KOPT-K1 (cell line): ENCODE measurements around the gene PLEKHH1.
"Not testable (repeated sequence)": the region's sequence is repeated elsewhere in the genome, so short reads cannot be mapped to it uniquely, and the experiment has no call there.

ENCODE experiments used
- H3K27ac ChIP-seq: fragments of 200-600 bp; sonication (generic); 2 replicates; pipeline ENCODE4 v1.5.1; 2016; ENCODE audit warnings: antibody characterized with exemption, mild to moderate bottlenecking, low read depth, low read length; ENCODE audit not compliant: poor library complexity, severe bottlenecking
- H3K36me3 ChIP-seq: fragments of 200-600 bp; sonication (generic); 2 replicates; pipeline ENCODE4 v1.5.1; 2017; ENCODE audit warnings: antibody characterized with exemption, mild to moderate bottlenecking, low read length, moderate library complexity; ENCODE audit not compliant: insufficient read depth
- H3K9me3 ChIP-seq: fragments of 200-600 bp; sonication (generic); 2 replicates; pipeline ENCODE4 v1.5.1; 2017; ENCODE audit warnings: antibody characterized with exemption, low read length, mild to moderate bottlenecking; ENCODE audit not compliant: insufficient read depth, poor library complexity, severe bottlenecking

The PLEKHH1 gene

DNA sequence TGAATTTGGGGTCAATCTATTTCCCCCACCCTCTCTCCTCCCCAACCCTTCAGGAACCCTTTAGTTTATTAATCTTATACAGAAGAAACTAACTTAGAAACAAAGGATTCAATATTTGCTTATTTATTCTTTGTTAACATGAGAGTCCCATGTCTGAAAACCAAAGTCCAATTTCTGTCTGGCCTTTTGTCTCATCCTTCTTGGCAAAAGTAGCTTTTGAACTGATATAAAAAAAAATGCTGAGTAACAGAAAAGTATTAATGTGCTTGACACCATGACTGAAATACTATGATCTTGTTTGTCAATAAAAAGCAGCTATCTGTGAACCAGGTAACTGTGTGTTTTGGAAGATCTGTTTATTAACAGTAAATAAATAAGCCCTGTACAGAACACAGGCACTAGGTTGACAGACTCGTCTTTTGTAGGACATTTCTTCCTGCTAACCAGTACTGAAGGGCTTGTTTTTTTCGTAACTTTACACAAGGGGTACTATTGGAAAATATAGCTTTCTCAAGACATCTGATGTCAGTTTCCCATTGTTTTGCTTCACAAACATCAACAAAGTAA, 56.2 kb downstream of the PLEKHH1 start:
- no peak overlapping the region for H3K27ac ChIP-seq
- peaks cover 75% of the 10 kb centered on the region for H3K36me3 ChIP-seq
- H3K9me3 ChIP-seq, result no peaks in the 10 kb centered on the region

GRCh38 chr14:67593650-67594049, 60.6 kb downstream of the PLEKHH1 start:
- H3K27ac ChIP-seq, result not testable (repeated sequence)

DNA sequence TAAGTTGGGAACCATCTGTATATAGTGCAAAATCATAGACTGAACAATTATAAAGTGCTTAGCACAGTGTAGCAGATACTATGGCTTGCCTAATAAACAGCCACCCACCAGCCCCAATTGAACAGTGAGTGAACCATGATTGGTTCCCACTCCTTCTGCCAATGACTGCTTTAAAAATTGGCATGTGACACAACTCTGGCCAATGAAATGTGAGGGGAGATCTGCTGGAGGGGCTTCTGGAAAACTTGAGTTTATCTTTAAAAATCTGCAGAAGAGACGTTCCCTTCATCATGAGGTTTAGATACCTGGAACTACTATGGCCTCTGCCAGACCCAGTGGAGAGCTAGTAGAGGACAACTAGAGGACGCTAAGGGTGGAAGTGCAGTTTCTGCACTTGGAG, 62.3 kb downstream of the PLEKHH1 start:
- H3K27ac ChIP-seq, result no peak overlapping the region
- no peaks in the 10 kb centered on the region for H3K9me3 ChIP-seq

More at GRCh38 chr14:67593650-67594049, 60.6 kb downstream of the PLEKHH1 start:
- H3K36me3 ChIP-seq, result peaks cover 65% of the 10 kb centered on the region
- H3K9me3 ChIP-seq, result not testable (repeated sequence)

DNA sequence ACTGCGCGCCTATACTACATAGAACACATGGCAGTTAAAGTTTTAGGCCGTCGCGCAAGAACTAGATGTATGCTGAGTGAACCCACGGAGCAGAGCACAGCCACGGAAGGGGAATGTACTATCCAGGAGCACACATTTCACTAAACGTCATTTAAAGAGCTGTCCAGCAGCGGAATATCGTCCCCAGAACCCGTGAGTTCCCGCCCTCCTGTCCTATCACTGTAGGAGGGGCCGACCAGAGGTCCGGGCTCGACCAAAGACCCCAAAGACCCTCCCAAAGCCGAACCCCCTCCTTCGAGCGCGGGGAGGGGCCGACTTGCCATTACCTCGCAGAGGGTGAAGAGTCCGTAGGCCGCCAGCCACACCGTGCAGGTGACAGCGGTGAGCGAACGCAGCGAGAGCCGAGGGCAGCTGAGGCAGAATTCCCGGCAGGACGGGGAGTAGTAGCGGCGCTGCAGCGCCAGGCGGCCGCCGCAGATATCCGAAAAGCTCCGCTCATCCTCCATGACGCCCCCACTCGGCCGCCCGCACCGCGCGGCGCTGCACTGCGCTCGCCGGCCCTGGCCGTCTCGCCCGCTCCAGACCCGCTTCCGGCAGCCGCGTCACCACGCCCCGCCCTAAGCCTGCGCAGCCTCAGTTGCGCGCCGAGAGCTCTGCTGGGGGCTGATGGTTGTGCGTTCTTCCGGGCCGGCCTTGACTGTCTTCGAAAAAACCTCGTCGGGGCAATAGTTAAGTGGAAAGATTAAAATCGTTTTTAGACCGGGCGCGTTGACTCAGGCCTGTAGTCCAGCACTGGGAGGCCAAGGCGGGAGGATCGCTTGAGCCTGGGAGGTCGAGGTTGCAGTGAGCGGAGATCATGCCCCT, 66.8 kb downstream of the PLEKHH1 start, which contains the start of gene PIGH:
TSS of gene PIGH (minus strand) at position 571 of the 864 bp plus-strand sequence. CDS start at position 506, 65 bp downstream.
- peak within 1 kb of the TSS; percentile 61 for H3K27ac ChIP-seq
- 0 out of 2 replicates have a peak, but pooled peaks cover 12% of the 10 kb centered on the region for H3K36me3 ChIP-seq
- H3K9me3 ChIP-seq, result no peaks in the 10 kb centered on the region

More for the DNA sequence above, 62.3 kb downstream of the PLEKHH1 start:
- peaks cover 48% of the 10 kb centered on the region for H3K36me3 ChIP-seq

GRCh38 chr14:67600562-67600974, 67.5 kb downstream of the PLEKHH1 start:
- H3K9me3 ChIP-seq, H3K36me3 ChIP-seq: not testable (repeated sequence)
- H3K27ac ChIP-seq, result peak overlapping the region; percentile 61

- Histone ChIP-seq H3K36me3 (0 out of 2 replicates have a peak, but pooled peaks cover 3% of the 10 kb centered on the region), H3K27ac (no peak overlapping the region), H3K9me3 (no peaks in the 10 kb centered on the region)
Observed at GRCh38 chr14:67602076-67602475, 69.0 kb downstream of the PLEKHH1 start.

GRCh38 chr14:67602995-67603545, 70.0 kb downstream of the PLEKHH1 start:
- no peaks in the 10 kb centered on the region for H3K36me3 ChIP-seq
- H3K27ac ChIP-seq, result no peak overlapping the region
- H3K9me3 ChIP-seq, result no peaks in the 10 kb centered on the region

- Histone ChIP-seq H3K36me3 (no peaks in the 10 kb centered on the region), H3K9me3 (no peaks in the 10 kb centered on the region), H3K27ac (no peak overlapping the region)
Observed at GRCh38 chr14:67607646-67608045, 74.6 kb downstream of the PLEKHH1 start.

GRCh38 chr14:67609642-67610310, 76.7 kb downstream of the PLEKHH1 start:
- Histone ChIP-seq H3K36me3 (no peaks in the 10 kb centered on the region), H3K9me3 (no peaks in the 10 kb centered on the region)

GRCh38 chr14:67610491-67610890, 77.4 kb downstream of the PLEKHH1 start:
- H3K9me3 ChIP-seq, result no peaks in the 10 kb centered on the region
- no peak overlapping the region for H3K27ac ChIP-seq
- no peaks in the 10 kb centered on the region for H3K36me3 ChIP-seq

More at GRCh38 chr14:67609642-67610310, 76.7 kb downstream of the PLEKHH1 start:
- no peak overlapping the region for H3K27ac ChIP-seq

DNA sequence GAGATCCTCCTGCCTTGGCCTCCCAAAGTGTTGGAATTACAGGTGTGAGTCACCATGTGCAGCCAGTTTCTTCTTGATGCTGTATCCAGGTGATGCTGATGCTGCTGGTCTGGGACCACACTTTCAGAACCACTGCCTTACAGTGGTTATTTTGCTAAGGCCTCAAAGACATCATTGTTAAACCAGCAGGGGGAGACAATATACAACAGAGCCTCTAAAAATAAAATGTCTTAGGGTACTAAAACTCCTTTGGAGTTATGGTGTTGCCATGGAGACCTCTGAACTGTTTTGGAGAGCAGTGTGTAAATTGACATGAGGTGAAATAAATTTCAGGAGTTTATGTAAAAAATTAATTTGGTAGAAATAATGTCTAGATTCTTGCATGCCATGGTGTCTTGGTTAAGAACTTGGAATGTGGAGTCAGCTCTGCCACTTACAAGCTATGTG, 85.5 kb downstream of the PLEKHH1 start:
- Histone ChIP-seq H3K9me3 (no peaks in the 10 kb centered on the region), H3K36me3 (no peaks in the 10 kb centered on the region), H3K27ac (no peak overlapping the region)

DNA sequence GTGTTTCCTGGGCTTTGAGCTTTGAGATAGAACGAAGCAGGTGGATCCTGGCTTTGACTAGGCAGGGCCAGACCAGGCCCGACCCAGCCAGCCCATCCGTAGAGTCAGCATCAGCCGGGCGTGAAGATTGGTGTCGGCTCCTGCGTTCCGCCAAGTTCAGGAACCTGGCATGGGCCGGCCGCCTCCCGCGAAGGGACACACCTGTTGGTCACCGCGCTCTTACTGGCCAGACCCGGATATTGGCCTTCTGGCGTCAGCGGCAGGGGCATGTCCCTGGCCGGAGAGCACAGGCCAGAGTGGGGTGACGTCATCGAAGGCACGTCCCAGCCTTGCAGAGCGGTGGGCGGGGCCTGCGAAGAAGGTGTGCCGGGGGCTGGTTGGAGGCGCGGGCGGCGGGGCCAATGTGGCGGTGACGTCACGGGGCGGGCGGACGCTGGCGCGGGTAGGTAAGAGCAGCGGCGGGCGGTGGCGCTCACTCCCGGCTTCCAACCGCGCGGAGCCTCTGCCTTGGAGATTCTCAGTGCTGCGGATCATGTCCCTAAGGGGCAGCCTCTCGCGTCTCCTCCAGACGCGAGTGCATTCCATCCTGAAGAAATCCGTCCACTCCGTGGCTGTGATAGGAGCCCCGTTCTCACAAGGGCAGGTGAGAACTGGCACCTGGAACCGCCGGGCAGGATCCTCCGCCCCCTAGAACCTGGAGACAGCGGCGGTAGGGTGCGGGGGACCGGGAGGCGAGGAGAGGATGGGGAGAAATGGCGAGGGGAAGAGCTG, 86.5 kb downstream of the PLEKHH1 start, which contains the start of gene ARG2:
TSS of gene ARG2 (plus strand) at position 475 of the 771 bp plus-strand sequence. CDS start at position 533, 58 bp downstream.
- no peaks in the 10 kb centered on the region for H3K36me3 ChIP-seq
- no peak within 1 kb of the TSS for H3K27ac ChIP-seq
- no peaks in the 10 kb centered on the region for H3K9me3 ChIP-seq

GRCh38 chr14:67620217-67620785, 87.2 kb downstream of the PLEKHH1 start:
- H3K27ac ChIP-seq, result no peak overlapping the region
- H3K9me3 ChIP-seq, result no peaks in the 10 kb centered on the region
- H3K36me3 ChIP-seq, result no peaks in the 10 kb centered on the region

- Histone ChIP-seq H3K9me3 (no peaks in the 10 kb centered on the region), H3K36me3 (no peaks in the 10 kb centered on the region), H3K27ac (no peak overlapping the region)
Observed at GRCh38 chr14:67622675-67623074, 89.6 kb downstream of the PLEKHH1 start.
